Frontal cortex (tissue), 4 donors: ENCODE results near the gene FAM153A. TPM values are rescaled to one million over a fixed set of nuclear protein-coding genes. Genes with fewer than 3 reads are reported as not detected.
"Not testable (repeated sequence)": the region's sequence is repeated elsewhere in the genome, so short reads cannot be mapped to it uniquely, and the experiment has no call there.

Experiments used
- DNase-seq, 2 donors: peaks; one replicate each; pipeline ENCODE4 v3.0.0; 2012; ENCODE audit warnings: low spot score in 2 of 2
- FAIRE-seq: peaks from 2 replicates; lab custom pipeline; 2012; peaks lifted over from hg19 to GRCh38; lab: Jason Lieb, UNC
- total RNA-seq: library from RNA; depleted of rRNA; stranded (reverse); fragments of >200 nt; gene quantifications from one replicate; pipeline ENCODE4 v1.2.3, GENCODE V29; 2014
- donor health status: control.
- donor health status: control.
- donor health status: control.

Gene FAM153A
- 2.4 TPM for total RNA-seq

- DNase-seq, FAIRE-seq: not testable (repeated sequence)
Observed at GRCh38 chr5:177782792-177783633, at the start of gene FAM153A. Gene FAM153A, minus strand, starts transcription at chr5:177782899.

- not testable (repeated sequence) for FAIRE-seq, DNase-seq
Observed at GRCh38 chr5:177832287-177832686, 49.6 kb upstream of the FAM153A start.

DNA sequence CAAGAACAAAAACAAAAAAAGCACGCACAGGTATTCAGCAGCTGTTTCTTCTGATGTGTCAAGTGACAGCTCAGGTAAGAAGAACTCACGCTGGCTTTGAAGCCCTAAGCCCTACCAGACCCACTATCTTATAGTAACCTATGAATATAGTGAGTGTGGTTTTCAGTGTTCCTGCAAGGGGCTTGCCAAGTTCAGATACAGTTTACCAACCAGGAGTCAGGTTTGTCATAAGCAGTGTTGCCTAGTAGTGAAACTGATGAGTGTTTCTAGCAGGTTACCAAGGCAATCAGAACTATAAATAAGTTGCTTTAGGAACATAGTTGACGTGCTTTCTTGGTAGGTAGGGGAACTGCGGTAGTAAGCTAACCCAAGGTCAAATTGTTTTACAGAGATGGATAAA lies 43.4 kb upstream of the FAM153A start:
- not testable (repeated sequence) for FAIRE-seq, DNase-seq

DNA sequence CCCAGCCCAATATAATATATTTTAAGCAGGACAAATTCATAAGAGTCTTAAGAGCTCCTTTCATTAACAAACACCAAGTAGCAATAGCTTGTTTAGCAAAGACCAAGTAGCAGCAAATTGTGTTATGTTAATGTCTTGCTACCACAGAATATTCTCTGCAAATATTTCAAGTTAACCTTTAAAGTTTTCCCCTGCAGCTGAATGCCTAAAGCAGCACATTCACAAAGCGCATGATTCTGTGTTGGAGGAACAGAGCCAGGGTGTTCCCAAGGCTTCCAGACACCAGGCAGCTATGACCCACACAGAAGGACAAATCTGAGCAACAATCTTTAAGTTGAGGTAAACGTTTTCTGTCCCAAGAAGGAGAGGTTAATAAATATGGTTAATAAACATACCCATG lies 42.1 kb upstream of the FAM153A start:
- not testable (repeated sequence) for DNase-seq, FAIRE-seq

- FAIRE-seq, DNase-seq: not testable (repeated sequence)
Observed at GRCh38 chr5:177822489-177822888, 39.8 kb upstream of the FAM153A start.

DNA sequence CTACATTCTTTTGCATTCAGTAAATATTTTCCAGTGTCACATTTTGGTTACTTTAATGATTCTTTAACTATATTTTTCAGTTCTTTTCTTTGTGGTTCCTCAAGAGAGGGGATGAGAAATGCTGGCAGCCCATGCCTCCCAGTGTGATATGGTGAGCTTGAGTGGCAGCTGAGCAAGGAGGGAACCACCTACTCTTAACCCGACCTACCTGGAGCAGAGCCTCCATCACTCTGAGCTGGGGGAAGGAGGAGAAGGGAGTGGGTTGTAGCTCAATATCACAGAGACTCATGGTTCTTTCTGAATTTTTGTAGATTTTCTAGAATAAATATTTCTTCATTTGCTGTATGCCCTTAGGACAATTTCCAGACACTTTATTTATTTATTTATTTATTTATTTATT lies 37.0 kb upstream of the FAM153A start:
- not testable (repeated sequence) for FAIRE-seq, DNase-seq

GRCh38 chr5:177812814-177813425 lies 30.2 kb upstream of the FAM153A start:
- FAIRE-seq, DNase-seq: not testable (repeated sequence)

- FAIRE-seq, DNase-seq: not testable (repeated sequence)
Observed at GRCh38 chr5:177812160-177812743, 29.6 kb upstream of the FAM153A start.

DNA sequence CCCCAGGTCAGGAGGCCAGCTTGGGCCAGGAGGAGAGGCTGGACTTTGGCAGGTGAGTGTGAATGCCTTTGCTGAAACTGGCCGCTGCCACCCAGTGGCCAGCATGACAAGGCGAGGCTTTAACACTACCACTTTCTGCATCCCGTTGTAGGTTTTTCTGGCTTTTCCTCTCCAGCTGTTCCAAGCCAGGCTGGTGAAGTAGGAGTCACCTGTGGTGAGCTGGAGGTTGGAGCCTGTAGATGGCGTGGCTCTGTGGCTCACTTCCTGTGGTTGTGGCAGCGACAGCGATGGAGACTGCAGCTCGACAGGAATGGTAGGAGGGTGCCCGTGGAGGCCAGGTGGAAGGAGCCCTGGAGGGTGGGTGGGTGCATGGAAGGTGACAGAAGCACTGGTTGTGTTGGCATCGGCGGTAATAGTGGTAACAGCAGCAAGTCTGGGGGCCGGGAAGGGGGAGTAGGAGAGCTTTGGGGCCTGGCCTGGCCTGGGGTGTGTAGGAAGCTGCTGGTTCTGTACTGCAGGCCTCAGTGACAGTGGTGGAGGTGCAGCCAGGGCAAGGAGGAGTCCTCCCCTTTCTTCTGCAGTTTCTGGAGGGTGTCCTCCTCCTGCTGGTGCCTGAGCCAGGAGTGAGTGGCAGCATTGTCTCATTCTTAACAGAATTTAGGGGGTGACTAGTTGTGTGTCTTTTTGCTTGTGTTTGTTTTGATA lies 26.7 kb upstream of the FAM153A start:
- FAIRE-seq, DNase-seq: not testable (repeated sequence)

- DNase-seq = not testable (repeated sequence)
Observed at GRCh38 chr5:177808420-177808819, 25.7 kb upstream of the FAM153A start.

GRCh38 chr5:177807265-177807664 lies 24.6 kb upstream of the FAM153A start:
- not testable (repeated sequence) for DNase-seq, FAIRE-seq

More at GRCh38 chr5:177808420-177808819, 25.7 kb upstream of the FAM153A start:
- not testable (repeated sequence) for FAIRE-seq

DNA sequence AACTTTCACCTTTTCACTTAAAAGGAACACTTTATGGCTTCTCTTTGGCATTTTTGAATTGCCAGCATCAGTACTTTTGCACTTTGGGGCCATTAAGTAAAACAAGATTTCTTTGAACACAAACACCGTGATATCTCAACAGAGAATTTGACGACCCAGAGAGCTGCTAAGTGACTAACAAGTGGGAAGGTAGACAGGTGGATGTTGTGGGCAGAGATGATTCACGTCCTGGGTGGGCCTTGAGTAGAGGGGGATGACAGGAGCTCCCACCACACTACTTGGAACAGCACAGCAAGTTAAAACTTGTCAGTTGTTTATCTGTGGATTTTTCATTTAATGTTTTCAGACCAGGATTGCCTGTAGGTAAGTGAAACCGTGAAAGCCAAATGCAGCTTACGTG lies 18.7 kb upstream of the FAM153A start:
- FAIRE-seq, DNase-seq: not testable (repeated sequence)

DNA sequence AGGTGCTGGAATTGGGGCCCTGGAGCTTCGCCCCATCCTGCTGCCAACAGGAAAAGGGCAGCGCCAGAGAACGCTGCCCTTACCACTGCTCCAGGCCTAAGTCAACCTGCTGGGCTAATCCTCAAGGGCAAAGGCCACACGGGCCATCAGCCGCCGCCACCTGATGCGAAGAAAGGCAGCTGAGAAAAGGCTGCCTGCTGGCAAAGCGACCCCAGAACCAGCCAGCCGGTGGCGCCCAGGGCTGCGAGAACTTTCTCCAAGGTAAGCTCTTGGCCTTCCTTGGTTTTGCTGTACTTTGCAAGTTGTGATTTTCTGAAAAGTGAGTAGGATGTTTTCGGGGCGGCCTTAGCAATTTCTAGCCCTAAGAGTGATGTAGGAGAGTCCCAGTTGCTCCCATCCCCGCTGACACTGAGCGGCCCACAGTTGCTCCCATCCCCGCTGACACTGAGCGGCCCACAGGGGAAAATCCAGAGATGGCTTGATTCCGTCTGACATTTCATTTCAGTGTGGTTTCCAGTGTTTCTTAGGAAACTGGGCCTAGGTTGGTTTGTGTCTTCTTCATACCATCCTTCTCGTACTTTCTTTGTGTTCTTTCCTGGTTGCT lies 15.6 kb upstream of the FAM153A start:
- not testable (repeated sequence) for FAIRE-seq

DNA sequence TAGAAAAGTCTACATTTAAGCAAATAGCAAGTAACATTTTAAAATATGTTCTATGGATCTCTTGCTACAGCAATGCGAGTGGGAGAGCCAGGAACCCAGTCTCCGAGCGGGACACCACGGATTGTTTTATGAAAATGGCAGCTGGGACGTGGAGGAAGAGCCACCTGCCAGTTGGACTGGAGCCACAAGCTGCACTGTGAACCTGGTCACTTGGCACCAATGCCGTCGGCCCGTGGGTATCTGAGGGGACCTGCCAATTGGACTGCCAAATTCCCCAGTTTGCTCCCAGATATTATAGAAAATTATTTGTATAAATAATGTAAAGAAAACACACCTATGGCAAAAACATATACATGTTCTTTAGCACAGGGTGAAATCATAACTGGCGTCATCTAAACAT lies 10.6 kb upstream of the FAM153A start:
- not testable (repeated sequence) for DNase-seq, FAIRE-seq

More for the DNA sequence above, 15.6 kb upstream of the FAM153A start:
- not testable (repeated sequence) for DNase-seq

DNA sequence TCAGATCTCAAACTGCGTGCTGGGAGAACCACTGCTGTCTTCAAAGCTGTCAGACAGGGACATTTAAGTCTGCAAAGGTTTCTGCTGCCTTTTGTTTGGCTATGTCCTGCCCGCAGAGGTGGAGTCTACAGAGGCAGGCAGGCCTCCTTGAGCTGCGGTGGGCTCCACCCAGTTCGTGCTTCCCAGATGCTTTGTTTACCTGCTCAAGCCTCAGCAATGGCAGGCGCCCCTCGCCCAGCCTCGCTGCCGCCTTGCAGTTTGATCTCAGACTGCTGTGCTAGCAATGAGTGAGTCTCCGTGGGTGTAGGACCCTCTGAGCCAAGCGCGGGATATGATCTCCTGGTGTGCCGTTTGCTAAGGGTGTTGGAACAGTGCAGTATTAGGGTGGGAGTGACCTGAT lies 8.9 kb upstream of the FAM153A start:
- FAIRE-seq, DNase-seq: not testable (repeated sequence)

- not testable (repeated sequence) for DNase-seq, FAIRE-seq
Observed at GRCh38 chr5:177782169-177782568, 530 bp downstream of the FAM153A start.

DNA sequence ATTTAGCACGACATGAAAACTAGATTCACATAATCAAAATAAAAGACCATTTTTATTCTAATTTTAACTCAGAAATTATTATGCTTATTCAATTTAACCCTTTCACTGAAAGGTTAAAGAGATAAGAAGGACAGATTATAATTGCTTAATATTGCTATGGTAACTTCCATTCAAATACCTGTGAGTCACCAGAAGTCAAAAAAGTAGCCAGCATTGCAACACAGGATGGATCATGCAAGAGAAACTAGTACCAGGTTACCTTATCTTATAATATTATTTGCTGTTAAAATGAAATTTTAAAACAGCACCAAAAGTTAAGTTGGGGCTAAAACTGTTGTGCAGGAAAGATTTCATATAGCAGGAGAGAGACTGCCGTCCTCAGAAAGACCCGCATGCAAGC lies 11.5 kb downstream of the FAM153A start:
- not testable (repeated sequence) for DNase-seq, FAIRE-seq

DNA sequence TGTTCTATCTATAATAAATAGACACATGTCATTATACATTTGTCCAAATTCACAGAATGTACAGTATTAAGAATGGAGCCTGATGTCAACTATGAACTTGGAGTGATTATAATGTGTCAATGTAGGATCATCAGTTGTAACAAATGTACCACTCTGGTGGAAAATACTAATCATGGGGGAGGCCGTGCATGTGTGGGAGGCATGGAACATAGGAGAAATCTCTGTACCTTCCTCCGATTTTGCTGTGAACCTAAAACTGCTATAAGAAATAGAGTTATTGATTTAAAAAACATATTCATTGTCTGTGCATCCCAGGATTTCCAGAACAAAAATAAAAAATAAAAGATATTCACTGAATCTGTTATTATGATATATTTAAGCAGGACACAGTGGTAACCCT lies 12.1 kb downstream of the FAM153A start:
- FAIRE-seq, DNase-seq: not testable (repeated sequence)
